OCI-LY1 (cell line): ENCODE data around the gene SLC27A1.

Experiments
- H2AFZ ChIP-seq: fragments of 200-600 bp; sonication (generic), shearing (Covaris generic); 2 replicates; pipeline ENCODE4 v1.6.0; 2014; ENCODE audit warnings: antibody characterized with exemption, mild to moderate bottlenecking, low read length
- H3F3A ChIP-seq: fragments of 200-600 bp; sonication (generic), shearing (Covaris generic); 2 replicates; pipeline ENCODE4 v1.6.0; 2014; ENCODE audit warnings: mild to moderate bottlenecking, antibody characterized with exemption, low read length, moderate library complexity; ENCODE audit not compliant: insufficient read depth
- H3K27ac ChIP-seq: fragments of 200-600 bp; sonication (generic); 2 replicates; pipeline ENCODE4 v1.5.1; 2014; ENCODE audit warnings: low read length, mixed run types, mild to moderate bottlenecking, low read depth; ENCODE audit not compliant: poor library complexity, severe bottlenecking
- H3K27me3 ChIP-seq: fragments of 200-600 bp; sonication (generic); 2 replicates; pipeline ENCODE4 v1.6.0; 2014; ENCODE audit warnings: antibody characterized with exemption, mild to moderate bottlenecking, low read length, moderate library complexity; ENCODE audit not compliant: insufficient read depth
- H3K36me3 ChIP-seq: fragments of 200-600 bp; sonication (generic); 2 replicates; pipeline ENCODE4 v1.6.1; 2014; ENCODE audit warnings: mild to moderate bottlenecking, antibody characterized with exemption, low read length, moderate library complexity, mixed read lengths; ENCODE audit not compliant: insufficient read depth
- H3K4me1 ChIP-seq: fragments of 200-600 bp; sonication (generic); 2 replicates; pipeline ENCODE4 v1.5.1; 2014; ENCODE audit warnings: mild to moderate bottlenecking, low read length, moderate library complexity; ENCODE audit not compliant: insufficient read depth, severe bottlenecking
- H3K4me2 ChIP-seq: fragments of 200-600 bp; sonication (generic), shearing (Covaris generic); 2 replicates; pipeline ENCODE4 v1.6.1; 2014; ENCODE audit warnings: low read length
- H3K4me3 ChIP-seq: fragments of 200-600 bp; sonication (generic); 2 replicates; pipeline ENCODE4 v1.5.1; 2014; ENCODE audit warnings: low read length, low read depth, mild to moderate bottlenecking, mixed read lengths; ENCODE audit not compliant: poor library complexity, severe bottlenecking
- H3K79me2 ChIP-seq: fragments of 200-600 bp; shearing (Covaris generic); 2 replicates; pipeline ENCODE4 v1.6.1; 2016; ENCODE audit warnings: mixed run types, low read length, mixed read lengths; ENCODE audit not compliant: insufficient read depth
- H3K9ac ChIP-seq: fragments of 200-600 bp; sonication (generic), shearing (Covaris generic); 2 replicates; pipeline ENCODE4 v1.6.1; 2014; ENCODE audit warnings: mild to moderate bottlenecking, low read length, mixed read lengths
- H3K9me2 ChIP-seq: fragments of 200-600 bp; sonication (generic), shearing (Covaris generic); 2 replicates; pipeline ENCODE4 v1.6.1; 2014; ENCODE audit warnings: low read depth, mild to moderate bottlenecking, low read length, mixed read lengths
- H3K9me3 ChIP-seq: fragments of 200-600 bp; shearing (Covaris generic); 2 replicates; pipeline ENCODE4 v1.6.1; 2014; ENCODE audit warnings: low read length, mixed read lengths
- H4K20me1 ChIP-seq: fragments of 200-600 bp; sonication (generic), shearing (Covaris generic); 2 replicates; pipeline ENCODE4 v1.6.0; 2016; ENCODE audit warnings: mild to moderate bottlenecking, low read length; ENCODE audit not compliant: insufficient read depth
- CTCF ChIP-seq: fragments of 200-600 bp; sonication (generic), shearing (Covaris generic); IDR thresholded peaks from 2 replicates; pipeline ENCODE4 v1.5.1; 2017; ENCODE audit warnings: mild to moderate bottlenecking, antibody characterized with exemption, low read length, moderate library complexity, mixed read lengths
- EZH2 ChIP-seq: fragments of 200-600 bp; sonication (generic), shearing (Covaris generic); IDR thresholded peaks from 2 replicates; pipeline ENCODE4 v1.8.0; 2017; ENCODE audit warnings: borderline replicate concordance, mixed run types, mild to moderate bottlenecking, antibody characterized with exemption, low read length, moderate library complexity, mixed read lengths

The SLC27A1 gene

GRCh38 chr19:17542793-17543582 lies 72.7 kb downstream of the SLC27A1 start:
- no peak for TF ChIP-seq CTCF

GRCh38 chr19:17543986-17544385 lies 73.7 kb downstream of the SLC27A1 start:
- TF ChIP-seq EZH2 (no peak), CTCF (no peak)
- no peaks in the 10 kb centered on the region for H4K20me1 ChIP-seq
- H3K9me3 ChIP-seq: no peaks in the 10 kb centered on the region
- H3K4me2 ChIP-seq: no peak overlapping the region
- H3K27me3 ChIP-seq: no peaks in the 10 kb centered on the region
- H3K36me3 ChIP-seq: no peaks in the 10 kb centered on the region
- H3K4me3 ChIP-seq: no peak overlapping the region
- H3K27ac ChIP-seq: no peak overlapping the region
- no peaks in the 10 kb centered on the region for H3K79me2 ChIP-seq
- H3F3A ChIP-seq: no peaks in the 10 kb centered on the region
- H3K4me1 ChIP-seq: peaks cover 6% of the 10 kb centered on the region
- no peaks in the 10 kb centered on the region for H3K9me2 ChIP-seq
- H3K9ac ChIP-seq: no peak overlapping the region
- H2AFZ ChIP-seq: no peak overlapping the region

More at GRCh38 chr19:17542793-17543582, 72.7 kb downstream of the SLC27A1 start:
- Histone ChIP-seq H3K9ac (no peak overlapping the region), H3K27ac (no peak overlapping the region), H3K4me1 (peaks cover 9% of the 10 kb centered on the region), H3K36me3 (no peaks in the 10 kb centered on the region), H3K79me2 (no peaks in the 10 kb centered on the region), H3K9me3 (no peaks in the 10 kb centered on the region), H3K4me2 (no peak overlapping the region), H3K27me3 (no peaks in the 10 kb centered on the region), H3K4me3 (no peak overlapping the region), H3K9me2 (no peaks in the 10 kb centered on the region), H4K20me1 (no peaks in the 10 kb centered on the region), H3F3A (no peaks in the 10 kb centered on the region), H2AFZ (no peak overlapping the region)

GRCh38 chr19:17544418-17544817 lies 74.1 kb downstream of the SLC27A1 start:
- no peaks in the 10 kb centered on the region for H3K9me3 ChIP-seq
- H4K20me1 ChIP-seq: no peaks in the 10 kb centered on the region
- no peak overlapping the region for H3K9ac ChIP-seq
- no peak overlapping the region for H3K4me3 ChIP-seq
- no peaks in the 10 kb centered on the region for H3K79me2 ChIP-seq
- H3K27me3 ChIP-seq: no peaks in the 10 kb centered on the region
- H3K4me1 ChIP-seq: peaks cover 1% of the 10 kb centered on the region
- TF ChIP-seq CTCF: no peak
- no peak for TF ChIP-seq EZH2
- H3K9me2 ChIP-seq: no peaks in the 10 kb centered on the region
- no peak overlapping the region for H3K4me2 ChIP-seq
- H3K36me3 ChIP-seq: no peaks in the 10 kb centered on the region
- H3F3A ChIP-seq: no peaks in the 10 kb centered on the region
- H3K27ac ChIP-seq: no peak overlapping the region
- no peak overlapping the region for H2AFZ ChIP-seq
